GM19452 (cell line): ENCODE measurements around the gene EPS8L1.
"Not testable (repeated sequence)": the region's sequence is repeated elsewhere in the genome, so short reads cannot be mapped to it uniquely, and the experiment has no call there.

ENCODE experiments used
- ATAC-seq: cut with Tn5 transposase; IDR thresholded peaks from one replicate; pipeline ENCODE4 v1.9.1; 2021; ENCODE audit not compliant: unreplicated experiment

Gene EPS8L1

DNA sequence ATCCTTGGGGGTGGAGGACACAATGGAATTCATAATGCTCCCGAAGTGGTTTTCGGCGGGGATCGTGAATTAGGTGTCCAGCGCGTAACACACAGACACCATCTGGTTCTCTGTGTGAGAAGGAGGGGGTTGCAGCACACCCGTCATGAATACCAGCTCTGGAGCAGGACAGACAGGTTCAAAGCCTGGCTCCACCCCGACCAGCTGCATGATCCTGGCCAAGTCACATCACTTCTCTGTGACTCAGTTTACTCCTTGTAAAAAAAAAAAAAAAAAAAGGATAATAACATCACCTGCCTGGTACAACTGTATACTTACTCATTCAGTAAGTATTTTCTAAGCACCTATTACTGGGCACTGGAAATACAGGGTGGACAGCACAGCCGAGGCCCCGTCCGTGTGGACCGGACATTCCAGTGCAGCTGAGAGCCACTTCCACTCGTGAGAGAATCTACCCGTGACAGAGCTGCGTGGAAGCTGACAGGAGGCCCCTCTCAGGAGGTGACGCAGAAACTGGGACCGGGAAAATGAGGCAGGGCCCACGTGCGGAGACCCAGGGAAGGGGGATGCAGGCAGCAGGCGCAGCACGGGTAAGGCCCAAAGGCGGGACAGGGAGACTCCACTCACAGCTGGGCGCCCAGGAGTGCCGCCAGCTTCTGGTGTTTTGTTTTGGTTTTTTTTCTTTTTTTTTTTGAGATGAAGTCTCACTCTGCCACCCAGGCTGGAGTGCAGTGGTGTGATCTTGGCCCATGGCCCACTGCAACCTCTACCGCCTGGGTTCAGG is 24.7 kb upstream of the EPS8L1 start:
- ATAC-seq = no peak

- ATAC-seq = no peak
Observed at GRCh38 chr19:55053735-55054134, 21.9 kb upstream of the EPS8L1 start.

GRCh38 chr19:55056827-55057226 is 18.8 kb upstream of the EPS8L1 start:
- no peak for ATAC-seq

DNA sequence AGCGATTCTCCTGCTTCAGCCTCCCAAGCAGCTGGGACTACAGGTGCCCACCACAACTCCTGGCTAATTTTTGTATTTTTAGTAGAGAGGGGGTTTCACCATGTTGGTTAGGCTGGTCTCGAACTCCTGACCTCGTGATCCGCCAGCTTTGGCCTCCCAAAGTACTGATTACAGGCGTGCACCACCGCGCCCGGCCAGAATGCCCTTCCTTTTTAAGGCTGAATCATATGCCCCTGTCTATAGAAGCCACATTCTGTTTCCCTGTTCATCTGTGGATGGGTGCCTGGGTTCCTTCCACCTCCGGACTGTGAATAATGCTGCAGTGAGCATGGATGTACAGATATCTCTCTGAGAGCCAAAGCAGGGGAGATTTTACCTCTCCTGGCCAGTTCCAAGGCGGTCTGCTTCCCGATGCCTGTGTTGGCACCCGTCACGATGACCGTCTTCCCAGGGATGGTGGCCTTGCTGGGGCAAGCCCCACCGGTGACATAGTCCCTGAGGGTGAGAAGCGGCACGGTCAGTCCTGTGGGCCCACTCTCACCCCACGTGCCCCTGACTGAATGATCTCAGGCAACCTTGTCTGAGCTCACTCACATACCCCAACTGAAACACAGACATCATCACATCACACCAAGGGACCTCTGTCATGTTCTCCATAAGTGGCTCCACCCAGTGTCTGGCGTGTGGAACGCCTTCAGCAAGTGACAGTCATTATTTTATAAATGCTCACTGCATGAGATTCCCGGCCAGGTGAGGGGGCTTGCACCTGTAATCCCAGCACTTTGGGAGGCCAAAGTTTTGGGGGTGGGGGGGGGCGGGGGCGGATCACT is 16.7 kb upstream of the EPS8L1 start:
- no peak for ATAC-seq

DNA sequence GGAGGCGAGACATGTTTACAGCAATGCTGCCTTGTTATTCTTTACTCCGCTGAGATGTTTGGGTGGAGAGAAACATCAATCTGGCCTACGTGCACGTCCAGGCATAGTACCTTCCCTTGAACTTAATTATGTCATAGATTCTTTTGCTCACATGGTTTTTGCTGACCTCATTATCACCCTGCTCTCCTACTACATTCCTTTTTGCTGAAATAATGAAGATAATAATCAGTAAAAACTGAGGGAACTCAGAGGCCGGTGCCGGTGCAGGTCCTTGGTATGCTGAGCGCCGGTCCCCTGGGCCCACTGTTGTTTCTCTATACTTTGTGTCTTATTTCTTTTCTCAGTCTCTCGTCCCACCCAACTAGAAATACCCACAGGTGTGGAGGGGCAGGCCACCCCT is 15.4 kb upstream of the EPS8L1 start:
- not testable (repeated sequence) for ATAC-seq

DNA sequence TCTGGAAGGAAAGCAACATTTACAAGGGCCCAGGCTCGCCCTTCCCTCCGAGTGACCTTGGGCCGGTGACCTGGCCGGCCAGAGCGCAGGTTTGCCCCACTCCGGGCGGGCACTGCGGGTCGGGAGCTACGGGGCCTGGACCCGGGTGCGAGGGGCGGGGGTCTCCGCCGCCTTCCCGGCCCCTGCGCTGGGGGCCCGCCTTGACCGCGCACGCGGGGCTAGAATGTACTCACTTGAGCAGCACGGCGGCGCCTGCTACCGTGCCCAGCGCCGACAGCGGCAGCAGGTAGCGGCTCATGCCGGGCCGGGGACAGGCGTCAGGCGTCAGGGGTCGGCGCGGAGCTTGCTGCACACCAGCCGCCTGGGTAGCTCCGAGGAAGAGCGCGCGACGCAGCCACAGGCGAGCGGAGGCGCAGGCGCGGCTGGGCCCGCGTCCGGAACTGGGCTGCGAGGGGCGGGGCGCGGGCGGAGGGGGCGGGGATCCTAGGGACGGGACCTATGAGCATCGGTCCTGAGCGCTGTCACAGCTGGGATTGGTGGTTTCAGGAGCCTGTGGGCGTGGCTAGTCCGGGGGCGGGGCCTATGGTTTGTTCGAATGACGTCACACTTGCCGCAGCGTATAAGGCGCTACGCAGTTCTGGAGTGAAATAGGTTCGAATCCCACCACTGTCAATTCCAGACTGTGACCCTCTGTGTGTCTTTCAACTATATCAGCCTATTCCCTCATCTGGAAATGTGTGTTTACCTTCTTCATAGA is 12.8 kb upstream of the EPS8L1 start, which contains the start of gene RDH13:
Gene RDH13, minus strand, starts transcription at position 414 of the 757 bp plus-strand sequence. Its CDS starts 116 bp downstream, at position 298.
- ATAC-seq = peak; percentile 88

- ATAC-seq = no peak
Observed at GRCh38 chr19:55063492-55063843, 12.2 kb upstream of the EPS8L1 start.

GRCh38 chr19:55065516-55065915 is 10.2 kb upstream of the EPS8L1 start:
- not testable (repeated sequence) for ATAC-seq

- ATAC-seq = no peak
Observed at GRCh38 chr19:55066107-55066709, 9.5 kb upstream of the EPS8L1 start.

DNA sequence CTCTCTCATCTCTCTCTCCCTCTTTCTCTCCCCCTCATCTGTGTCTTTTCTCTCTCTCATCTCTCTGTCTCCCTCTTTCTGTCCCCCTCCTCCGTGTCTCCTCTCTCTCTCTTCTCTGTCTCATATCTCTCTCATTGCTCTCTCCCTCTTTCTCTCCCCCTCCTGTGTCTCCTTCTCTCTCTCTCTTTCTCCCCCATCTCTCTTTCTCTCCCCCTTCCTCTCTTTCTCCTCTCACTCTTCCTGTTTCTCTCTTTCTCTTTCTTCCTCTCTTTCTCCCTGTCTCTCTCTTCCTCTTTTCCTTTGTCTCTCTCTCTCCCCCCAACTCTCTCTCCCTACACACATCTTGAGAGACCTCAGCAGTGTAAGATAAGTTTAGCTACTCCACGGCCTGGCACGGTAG is 7.8 kb upstream of the EPS8L1 start:
- ATAC-seq = no peak

DNA sequence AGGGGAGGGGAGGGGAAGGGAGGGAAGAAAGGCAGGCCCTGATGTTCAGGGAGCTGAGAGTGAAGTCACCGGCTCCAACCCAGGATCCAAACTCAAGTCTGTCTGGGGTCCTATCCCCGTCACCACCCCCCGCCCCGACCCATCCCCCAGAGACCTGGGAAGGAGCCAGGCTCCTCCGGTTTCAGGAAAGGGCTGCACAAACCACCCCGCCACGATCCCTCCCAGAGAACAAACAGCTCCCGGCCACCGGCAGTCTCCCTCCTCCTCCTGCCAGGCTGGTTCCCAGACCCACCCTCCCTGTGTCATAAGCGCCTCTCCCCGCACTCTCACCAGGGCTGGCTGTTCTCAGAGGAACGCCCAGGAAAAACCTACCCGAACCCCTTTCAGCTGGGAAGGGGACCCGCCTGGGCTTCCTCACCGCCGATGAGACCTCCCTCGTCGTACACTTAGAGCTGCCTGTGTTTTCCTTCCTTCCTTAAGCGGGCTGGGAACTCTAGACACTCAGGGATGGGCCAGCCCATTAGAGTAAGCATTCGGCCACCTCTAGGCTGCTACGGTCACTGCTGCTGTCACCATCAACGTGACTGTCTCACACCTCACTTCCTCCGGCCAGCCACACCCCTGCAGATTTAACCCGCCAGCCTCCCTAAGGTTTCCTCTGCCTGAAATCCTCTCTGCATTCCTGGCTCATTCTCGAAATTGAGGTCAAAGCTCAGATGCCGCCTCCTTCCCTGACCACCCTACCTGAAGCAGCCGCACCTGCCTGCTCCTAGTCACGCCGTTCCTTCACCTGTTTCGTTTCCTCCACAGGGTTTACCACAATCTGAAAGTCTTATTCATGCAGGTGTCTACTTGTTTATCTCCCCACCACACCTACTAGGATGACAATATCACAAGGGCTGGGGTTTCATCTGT is 6.5 kb upstream of the EPS8L1 start:
- ATAC-seq = no peak

GRCh38 chr19:55069865-55070197 is 5.8 kb upstream of the EPS8L1 start:
- no peak for ATAC-seq

GRCh38 chr19:55070466-55071128 is 5.1 kb upstream of the EPS8L1 start:
- no peak for ATAC-seq

- ATAC-seq = no peak
Observed at GRCh38 chr19:55071129-55071502, 4.6 kb upstream of the EPS8L1 start.

- no peak for ATAC-seq
Observed at GRCh38 chr19:55071913-55072312, 3.8 kb upstream of the EPS8L1 start.

DNA sequence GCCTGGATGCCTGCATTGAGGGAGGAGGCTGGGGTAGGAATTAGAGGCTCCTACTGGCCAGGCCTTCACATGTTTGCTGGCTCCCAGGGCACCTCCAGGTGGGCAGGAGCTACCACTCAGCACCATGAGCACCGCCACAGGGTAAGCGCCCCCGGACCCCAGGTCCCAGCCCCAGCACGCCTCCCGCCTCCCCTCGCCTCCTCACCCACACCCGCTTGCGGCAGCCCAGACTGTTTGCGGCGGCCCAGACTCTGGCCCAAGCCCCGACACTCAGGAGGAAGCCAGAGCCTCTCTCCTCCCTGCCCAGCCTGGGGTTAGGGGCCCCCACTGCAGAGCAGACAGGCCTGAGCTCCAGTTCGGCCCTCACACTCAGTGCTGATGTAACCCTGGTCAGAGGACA is 652 bp downstream of the EPS8L1 start:
- ATAC-seq = no peak

- no peak for ATAC-seq
Observed at GRCh38 chr19:55077106-55077505, 1.4 kb downstream of the EPS8L1 start.

GRCh38 chr19:55078996-55079395 is 3.3 kb downstream of the EPS8L1 start:
- no peak for ATAC-seq

GRCh38 chr19:55079400-55080038 is 3.9 kb downstream of the EPS8L1 start:
- no peak for ATAC-seq
